Glomerular visceral epithelial cell (primary cell): ENCODE results near the gene LRRC2.
A peak's percentile ranks its signal among the peaks of the same experiment; 100 is the strongest.
"Not testable (repeated sequence)": the region's sequence is repeated elsewhere in the genome, so short reads cannot be mapped to it uniquely, and the experiment has no call there.

Experiments
- DNase-seq: peaks from one replicate; pipeline ENCODE4 v3.0.0-alpha.2; 2016; ENCODE audit errors: extremely low spot score

Gene LRRC2

DNA sequence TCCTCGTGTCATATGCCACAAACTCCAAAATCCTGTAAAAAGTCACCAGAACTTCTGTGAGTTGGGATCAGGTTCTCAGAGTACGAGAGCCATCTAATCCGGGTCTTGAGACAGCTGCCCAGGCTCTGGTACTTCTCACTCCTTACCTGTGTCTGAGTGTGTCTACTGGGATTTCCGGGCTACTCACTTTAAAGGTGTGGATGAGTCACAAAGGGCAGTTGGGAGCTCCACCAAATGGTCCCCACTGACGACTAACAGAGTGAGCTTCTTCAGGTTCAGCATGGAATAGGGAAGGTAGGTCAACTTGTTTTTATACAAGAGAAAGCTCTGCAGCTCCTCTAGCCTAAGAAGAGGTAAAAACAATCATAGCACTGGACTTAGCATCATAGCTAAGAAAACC is 38.9 kb downstream of the LRRC2 start:
- DNase-seq = no peak

DNA sequence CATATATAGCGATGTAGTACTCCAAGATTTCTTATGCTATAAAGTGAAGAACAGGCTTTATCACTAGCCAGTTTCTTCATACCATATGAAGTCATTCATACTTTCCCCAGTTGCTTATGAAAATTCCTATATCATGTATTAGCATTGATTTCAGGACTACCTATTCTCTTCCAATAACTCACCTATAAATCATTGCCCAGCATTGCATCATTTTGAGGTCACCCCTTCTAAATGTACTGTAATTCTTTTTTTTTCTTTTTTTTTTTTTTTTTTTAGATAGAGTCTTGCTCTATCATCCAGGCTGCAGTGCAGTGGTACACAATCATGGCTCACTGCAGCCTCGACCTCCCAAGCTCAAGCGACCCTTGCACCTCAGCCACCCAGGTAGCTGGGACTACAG is 41.3 kb downstream of the LRRC2 start:
- no peak for DNase-seq

GRCh38 chr3:46524008-46524407 is 42.1 kb downstream of the LRRC2 start:
- DNase-seq = no peak

- DNase-seq = no peak
Measured at GRCh38 chr3:46523556-46523955, 42.5 kb downstream of the LRRC2 start.

DNA sequence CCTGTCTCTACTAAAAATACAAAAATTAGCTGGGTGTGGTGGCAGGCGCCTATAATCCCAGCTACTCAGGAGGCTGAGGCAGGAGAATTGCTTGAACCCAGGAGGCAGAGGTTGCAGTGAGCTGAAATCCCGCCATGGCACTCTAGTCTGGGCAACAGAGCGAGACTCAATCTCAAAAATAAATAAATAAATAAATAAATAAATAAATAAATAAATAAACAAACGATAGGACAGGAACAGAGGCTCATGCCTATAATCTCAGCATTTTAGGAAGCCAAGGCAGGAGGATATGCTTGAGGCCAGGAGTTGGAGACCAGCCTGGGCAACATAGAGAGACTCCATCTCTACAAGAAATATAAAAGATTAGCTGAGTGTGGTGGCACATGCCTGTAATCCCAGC is 43.9 kb downstream of the LRRC2 start:
- not testable (repeated sequence) for DNase-seq

GRCh38 chr3:46521096-46521495 is 45.0 kb downstream of the LRRC2 start:
- DNase-seq = no peak

DNA sequence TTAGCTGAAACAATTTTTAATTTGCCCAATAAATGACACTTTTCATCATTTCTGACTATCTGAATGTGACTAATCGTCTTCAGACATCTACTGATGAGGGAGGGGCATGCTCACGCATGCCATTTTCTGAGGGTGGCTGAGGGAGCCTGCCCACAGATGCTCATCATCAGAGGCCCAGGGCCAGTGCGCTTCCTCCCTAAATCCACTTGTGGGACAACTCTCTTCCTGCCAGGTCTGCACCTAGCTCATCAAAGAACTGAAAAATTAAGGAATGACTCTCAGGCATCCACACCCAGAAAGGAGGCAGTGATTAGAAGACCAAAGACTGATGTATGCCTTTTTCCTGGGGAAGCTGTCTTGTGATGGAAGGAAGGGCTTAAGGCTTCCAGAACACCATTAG is 45.6 kb downstream of the LRRC2 start:
- DNase-seq = no peak

GRCh38 chr3:46519952-46520351 is 46.1 kb downstream of the LRRC2 start:
- no peak for DNase-seq

DNA sequence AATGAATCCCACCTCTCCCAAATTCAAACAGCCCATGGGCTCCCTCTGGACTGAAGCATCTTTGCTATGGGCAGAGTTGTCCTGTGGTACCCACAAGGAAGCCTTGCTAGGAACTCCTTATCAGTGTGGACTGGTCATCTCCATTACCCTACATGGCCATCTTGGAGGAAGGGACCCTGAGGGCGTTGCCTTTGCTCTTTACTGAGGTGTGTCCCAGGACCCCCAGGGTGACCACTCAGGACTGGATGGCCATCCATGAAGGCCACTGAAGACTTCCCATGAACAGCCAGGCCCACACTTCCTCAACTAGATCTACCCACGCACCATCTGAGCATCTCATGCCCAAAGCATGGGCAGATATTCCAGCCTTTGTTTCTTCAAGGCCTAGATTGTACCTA is 48.3 kb downstream of the LRRC2 start:
- no peak for DNase-seq

GRCh38 chr3:46517016-46517783 is 48.9 kb downstream of the LRRC2 start:
- DNase-seq = peak; percentile 48

- DNase-seq = no peak
Measured at GRCh38 chr3:46516521-46516920, 49.6 kb downstream of the LRRC2 start.

GRCh38 chr3:46512191-46512749 is 53.8 kb downstream of the LRRC2 start:
- no peak for DNase-seq

GRCh38 chr3:46509661-46510187 is 56.4 kb downstream of the LRRC2 start:
- DNase-seq = no peak

GRCh38 chr3:46508850-46509591 is 57.1 kb downstream of the LRRC2 start:
- no peak for DNase-seq

GRCh38 chr3:46506526-46506925 is 59.6 kb downstream of the LRRC2 start:
- DNase-seq = no peak

DNA sequence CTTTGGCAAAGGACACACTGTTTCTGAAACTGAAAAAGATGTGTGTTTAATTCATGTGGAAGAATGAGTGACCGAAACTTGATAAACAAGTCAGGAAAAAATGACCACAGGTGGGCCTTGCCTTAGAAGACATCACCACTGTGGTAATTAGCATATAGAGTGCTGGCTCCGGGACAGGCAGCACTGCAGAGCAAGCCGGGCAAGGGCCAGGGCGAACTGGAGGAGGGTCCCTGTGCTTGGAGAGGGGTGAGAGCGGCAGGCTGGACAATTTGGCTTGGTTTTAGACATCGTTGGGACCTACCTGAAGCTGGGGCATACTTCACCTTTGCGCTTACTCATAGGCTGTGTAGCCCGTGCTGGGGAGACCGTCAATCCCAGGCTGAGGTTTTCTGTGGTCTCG is 60.1 kb downstream of the LRRC2 start:
- DNase-seq = no peak

GRCh38 chr3:46504789-46505188 is 61.3 kb downstream of the LRRC2 start:
- DNase-seq = no peak

DNA sequence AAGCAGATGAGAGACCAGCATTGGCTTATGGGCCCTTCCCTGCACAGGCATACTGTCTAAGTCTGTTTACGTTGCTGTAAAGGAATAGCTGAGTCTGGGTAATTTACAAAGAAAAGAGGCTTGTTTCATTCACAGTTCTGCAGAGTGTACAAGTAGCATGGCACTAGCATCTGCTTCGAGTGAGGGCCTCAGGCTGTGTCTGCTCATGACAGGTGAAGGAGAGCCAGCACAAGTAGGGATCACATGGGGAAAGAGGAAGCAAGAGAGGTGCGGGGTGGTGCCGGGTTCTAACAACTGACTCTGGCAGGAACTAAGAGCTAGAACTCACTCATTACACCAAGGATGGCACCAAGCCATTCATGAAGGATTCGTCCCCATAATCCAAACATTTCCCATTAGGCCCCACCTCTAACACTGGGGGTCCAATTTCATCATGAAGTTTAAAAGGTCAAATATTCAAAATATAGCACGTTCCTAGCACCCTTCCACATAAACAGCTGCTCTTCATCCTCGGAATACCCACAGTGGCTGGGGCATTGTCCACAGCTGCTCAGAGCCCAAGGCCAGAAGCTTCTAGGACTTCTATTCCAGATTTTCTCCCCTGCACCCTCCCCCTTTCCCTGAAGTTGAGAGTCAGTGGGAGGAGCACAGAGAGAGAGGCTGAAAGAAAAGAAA is 62.8 kb downstream of the LRRC2 start:
- DNase-seq = no peak

- no peak for DNase-seq
Measured at GRCh38 chr3:46501702-46502101, 64.4 kb downstream of the LRRC2 start.

GRCh38 chr3:46500656-46501635 is 65.2 kb downstream of the LRRC2 start:
- no peak for DNase-seq

DNA sequence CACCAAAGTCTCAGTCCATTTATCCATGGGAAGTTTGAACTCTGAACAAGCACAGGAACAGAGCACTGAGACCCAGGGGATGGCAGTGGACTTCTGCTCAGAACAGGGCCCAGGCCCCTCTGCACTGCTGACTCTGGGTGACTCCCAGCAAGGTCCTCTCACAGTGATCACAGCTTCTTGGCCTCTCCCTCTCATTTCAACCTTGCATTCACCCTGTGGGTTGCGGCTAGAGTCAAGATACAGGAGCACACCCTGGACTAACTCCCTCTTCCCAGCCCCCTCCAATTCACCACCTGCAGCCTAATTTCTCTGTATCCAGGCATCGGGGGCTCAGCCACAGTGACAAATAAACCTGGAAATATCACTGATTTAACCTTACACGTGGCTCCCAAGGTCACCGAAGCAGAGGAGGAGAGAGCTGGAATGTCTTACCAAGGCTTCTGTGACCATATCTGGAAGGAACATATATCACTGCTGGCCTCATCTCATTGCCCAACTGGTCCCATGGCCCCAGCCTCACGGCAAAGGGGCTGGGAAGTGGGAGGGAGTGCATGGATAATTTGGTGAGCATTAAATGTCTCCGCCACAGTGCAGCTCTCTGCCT is 67.1 kb downstream of the LRRC2 start:
- no peak for DNase-seq
